HG02884 (cell line): ENCODE results near the gene FHIT.

ENCODE experiments used
- ATAC-seq: cut with Tn5 transposase; IDR thresholded peaks from one replicate; pipeline ENCODE4 v1.9.1; 2021; ENCODE audit warnings: mild to moderate bottlenecking, moderate library complexity; ENCODE audit not compliant: unreplicated experiment

FHIT gene

GRCh38 chr3:59994732-59995304, 1256.4 kb downstream of the FHIT start:
- no peak for ATAC-seq

- ATAC-seq, result no peak
Observed at GRCh38 chr3:59992578-59992977, 1258.7 kb downstream of the FHIT start.

GRCh38 chr3:59990915-59991314, 1260.3 kb downstream of the FHIT start:
- ATAC-seq, result no peak

- ATAC-seq, result no peak
Observed at GRCh38 chr3:59982510-59982909, 1268.7 kb downstream of the FHIT start.

- no peak for ATAC-seq
Observed at GRCh38 chr3:59981377-59981776, 1269.9 kb downstream of the FHIT start.

GRCh38 chr3:59980576-59980975, 1270.7 kb downstream of the FHIT start:
- no peak for ATAC-seq

- no peak for ATAC-seq
Observed at GRCh38 chr3:59979542-59979941, 1271.7 kb downstream of the FHIT start.

GRCh38 chr3:59978979-59979378, 1272.3 kb downstream of the FHIT start:
- peak; percentile 94 for ATAC-seq

- no peak for ATAC-seq
Observed at GRCh38 chr3:59970796-59971195, 1280.5 kb downstream of the FHIT start.

- ATAC-seq, result no peak
Observed at GRCh38 chr3:59970376-59970775, 1280.9 kb downstream of the FHIT start.

- no peak for ATAC-seq
Observed at GRCh38 chr3:59968513-59969045, 1282.7 kb downstream of the FHIT start.

GRCh38 chr3:59963676-59964075, 1287.6 kb downstream of the FHIT start:
- ATAC-seq, result no peak

GRCh38 chr3:59957150-59957549, 1294.1 kb downstream of the FHIT start:
- no peak for ATAC-seq

- no peak for ATAC-seq
Observed at GRCh38 chr3:59953104-59953503, 1298.1 kb downstream of the FHIT start.

GRCh38 chr3:59949311-59949710, 1301.9 kb downstream of the FHIT start:
- ATAC-seq, result no peak

- ATAC-seq, result no peak
Observed at GRCh38 chr3:59946401-59946800, 1304.9 kb downstream of the FHIT start.

GRCh38 chr3:59940718-59941117, 1310.5 kb downstream of the FHIT start:
- no peak for ATAC-seq

GRCh38 chr3:59939826-59940426, 1311.3 kb downstream of the FHIT start:
- ATAC-seq, result no peak

- no peak for ATAC-seq
Observed at GRCh38 chr3:59938828-59939227, 1312.4 kb downstream of the FHIT start.

- ATAC-seq, result no peak
Observed at GRCh38 chr3:59937201-59937600, 1314.1 kb downstream of the FHIT start.

- no peak for ATAC-seq
Observed at GRCh38 chr3:59936472-59936871, 1314.8 kb downstream of the FHIT start.

- ATAC-seq, result peak; percentile 100
Observed at GRCh38 chr3:59935025-59935424, 1316.2 kb downstream of the FHIT start.

GRCh38 chr3:59934560-59934959, 1316.7 kb downstream of the FHIT start:
- ATAC-seq, result peak; percentile 13
